Thoracic aorta (tissue), 2 donors: Measurements from ENCODE around the gene SUZ12. TPM values are rescaled to one million over a fixed set of nuclear protein-coding genes. Genes with fewer than 3 reads are reported as not detected.
"Not testable (repeated sequence)": the region's sequence is repeated elsewhere in the genome, so short reads cannot be mapped to it uniquely, and the experiment has no call there.

Experiments used
- ATAC-seq: fragments of 150-250 bp; one replicate; pipeline ENCODE4 v1.8.0; 2017; ENCODE audit warnings: low read depth; ENCODE audit not compliant: insufficient number of reproducible peaks, low FRiP score
- DNase-seq: peaks from one replicate; pipeline ENCODE4 v3.0.0-alpha.2; 2020; ENCODE audit warnings: low spot score
- H3K27ac ChIP-seq, 2 donors: fragments of 200-600 bp; sonication (generic); 1 replicate in 1 of 2; 2 replicates in 1 of 2; pipeline ENCODE4 v1.5.1; 2016; ENCODE audit warnings: mild to moderate bottlenecking in 2 of 2, moderate library complexity in 2 of 2
- H3K27me3 ChIP-seq: fragments of 200-600 bp; sonication (generic); replicated peaks from 2 replicates; pipeline ENCODE4 v1.6.0; 2016; ENCODE audit warnings: mild to moderate bottlenecking; ENCODE audit not compliant: insufficient read depth
- H3K36me3 ChIP-seq: fragments of 200-600 bp; sonication (generic); one replicate; pipeline ENCODE4 v1.5.1; 2016
- H3K4me1 ChIP-seq, 2 donors: fragments of 200-600 bp; sonication (generic); 1 replicate in 1 of 2; 2 replicates in 1 of 2; pipeline versions ENCODE4 v1.5.1 to v1.6.0; 2016; ENCODE audit warnings: low read depth in 2 of 2, mild to moderate bottlenecking in 1 of 2; ENCODE audit not compliant: control insufficient read depth in 1 of 2
- H3K4me3 ChIP-seq: fragments of 200-600 bp; sonication (generic); 2 replicates; pipeline ENCODE4 v1.5.1; 2016; ENCODE audit warnings: mild to moderate bottlenecking
- H3K9me3 ChIP-seq: fragments of 200-600 bp; sonication (generic); 2 replicates; pipeline ENCODE4 v1.5.1; 2016
- total RNA-seq, 2 donors: library from RNA; depleted of rRNA; stranded (reverse); fragments of >200 nt; gene quantifications; one replicate each; pipeline versions ENCODE4 v1.1.0 to v1.2.3, GENCODE V29; 2016
- TF ChIP-seq, protein P1 (sequence below): fragments of 200-600 bp; sonication (generic); IDR thresholded peaks from one replicate; pipeline ENCODE4 v1.5.1; 2019; ENCODE audit warnings: antibody characterized with exemption

Gene SUZ12
- total RNA-seq, 2 donors from 2014 or later: 14.4 to 26.0 TPM

DNA sequence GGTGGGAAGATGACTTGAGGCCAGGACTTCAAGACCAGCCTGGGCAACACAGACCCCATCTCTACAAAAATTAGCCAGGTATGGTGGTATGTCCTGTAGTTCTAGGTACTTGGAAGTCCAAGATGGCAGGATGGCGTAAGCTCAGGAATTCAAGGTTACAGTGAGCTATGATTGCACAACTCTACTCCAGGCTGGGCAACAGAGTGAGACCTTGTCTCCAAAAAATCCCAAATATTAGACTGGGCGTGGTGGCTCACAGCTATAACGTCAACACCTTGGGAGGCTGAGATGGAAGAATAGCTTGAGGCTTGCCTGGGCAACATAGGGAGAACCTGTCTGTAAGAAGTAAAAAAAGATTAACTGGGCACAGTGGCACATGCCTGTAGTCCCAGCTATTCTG is 30.8 kb downstream of the SUZ12 start:
- DNase-seq (no peak), ATAC-seq (no peak)
- Histone ChIP-seq H3K27me3 (no peaks in the 10 kb centered on the region), H3K27ac (no peak overlapping the region), H3K4me3 (no peak overlapping the region), H3K4me1 (no peaks in the 10 kb centered on the region), H3K9me3 (no peaks in the 10 kb centered on the region), H3K36me3 (peaks cover 21% of the 10 kb centered on the region)
- TF ChIP-seq, protein P1, sequence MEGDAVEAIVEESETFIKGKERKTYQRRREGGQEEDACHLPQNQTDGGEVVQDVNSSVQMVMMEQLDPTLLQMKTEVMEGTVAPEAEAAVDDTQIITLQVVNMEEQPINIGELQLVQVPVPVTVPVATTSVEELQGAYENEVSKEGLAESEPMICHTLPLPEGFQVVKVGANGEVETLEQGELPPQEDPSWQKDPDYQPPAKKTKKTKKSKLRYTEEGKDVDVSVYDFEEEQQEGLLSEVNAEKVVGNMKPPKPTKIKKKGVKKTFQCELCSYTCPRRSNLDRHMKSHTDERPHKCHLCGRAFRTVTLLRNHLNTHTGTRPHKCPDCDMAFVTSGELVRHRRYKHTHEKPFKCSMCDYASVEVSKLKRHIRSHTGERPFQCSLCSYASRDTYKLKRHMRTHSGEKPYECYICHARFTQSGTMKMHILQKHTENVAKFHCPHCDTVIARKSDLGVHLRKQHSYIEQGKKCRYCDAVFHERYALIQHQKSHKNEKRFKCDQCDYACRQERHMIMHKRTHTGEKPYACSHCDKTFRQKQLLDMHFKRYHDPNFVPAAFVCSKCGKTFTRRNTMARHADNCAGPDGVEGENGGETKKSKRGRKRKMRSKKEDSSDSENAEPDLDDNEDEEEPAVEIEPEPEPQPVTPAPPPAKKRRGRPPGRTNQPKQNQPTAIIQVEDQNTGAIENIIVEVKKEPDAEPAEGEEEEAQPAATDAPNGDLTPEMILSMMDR: no peak

DNA sequence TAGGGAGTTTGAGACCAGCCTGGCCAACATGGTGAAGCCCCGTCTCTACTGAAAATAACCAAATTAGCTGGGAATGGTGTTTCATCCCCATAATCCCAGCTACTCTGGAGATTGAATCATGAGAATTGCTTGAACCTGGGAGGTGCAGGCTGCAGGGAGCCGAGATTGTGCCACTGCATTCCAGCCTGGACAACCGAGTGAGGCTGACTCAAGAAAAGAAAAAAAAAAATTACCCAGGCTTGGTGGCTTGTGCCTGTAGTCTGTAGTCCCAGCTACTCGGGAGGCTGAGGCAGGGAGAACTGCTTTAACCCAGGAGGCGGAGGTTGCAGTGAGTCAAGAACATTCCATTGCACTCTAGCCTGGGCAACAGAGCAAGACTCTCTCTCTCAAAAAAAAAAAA is 33.6 kb downstream of the SUZ12 start:
- not testable (repeated sequence) for H3K9me3 ChIP-seq, H3K4me1 ChIP-seq, H3K4me3 ChIP-seq, ATAC-seq, H3K27ac ChIP-seq, DNase-seq, H3K27me3 ChIP-seq
- H3K36me3 ChIP-seq: peaks cover 11% of the 10 kb centered on the region

DNA sequence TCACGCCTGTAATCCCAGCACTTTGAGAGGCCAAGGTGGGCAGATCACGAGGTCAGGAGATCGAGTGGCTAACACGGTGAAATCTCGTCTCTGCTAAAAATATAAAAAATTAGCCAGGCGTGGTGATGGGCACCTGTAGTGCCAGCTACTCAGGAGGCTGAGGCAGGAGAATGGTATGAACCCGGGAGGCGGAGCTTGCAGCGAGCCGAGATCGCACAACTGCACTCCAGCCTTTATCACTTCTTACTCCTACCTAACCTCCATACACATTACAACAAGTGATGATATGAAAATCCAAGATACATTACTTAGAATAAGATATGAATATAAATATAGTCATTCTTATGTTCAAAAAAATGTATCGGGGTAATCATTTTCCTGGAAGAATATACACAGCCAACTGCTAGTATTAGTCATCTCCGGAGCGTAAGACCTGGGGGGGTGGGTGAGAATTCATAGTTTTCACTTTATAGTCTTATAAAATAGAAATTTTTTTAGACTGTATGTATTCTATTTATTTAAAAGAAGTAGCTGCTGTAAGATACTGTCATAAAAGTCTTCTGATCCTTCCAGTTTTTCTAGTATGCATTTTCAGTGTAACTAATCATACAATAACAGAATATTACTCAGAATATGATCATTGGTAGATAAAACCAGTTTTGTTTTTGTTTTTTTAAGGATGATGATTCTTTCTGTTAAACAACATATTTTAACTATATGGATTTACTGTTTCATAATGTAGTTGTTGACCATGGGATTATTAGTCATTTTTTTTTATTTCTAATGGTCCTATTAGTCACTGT is 37.7 kb downstream of the SUZ12 start:
- H3K27me3 ChIP-seq, H3K4me3 ChIP-seq, H3K9me3 ChIP-seq, H3K4me1 ChIP-seq, DNase-seq, ATAC-seq, H3K36me3 ChIP-seq, H3K27ac ChIP-seq: not testable (repeated sequence)

DNA sequence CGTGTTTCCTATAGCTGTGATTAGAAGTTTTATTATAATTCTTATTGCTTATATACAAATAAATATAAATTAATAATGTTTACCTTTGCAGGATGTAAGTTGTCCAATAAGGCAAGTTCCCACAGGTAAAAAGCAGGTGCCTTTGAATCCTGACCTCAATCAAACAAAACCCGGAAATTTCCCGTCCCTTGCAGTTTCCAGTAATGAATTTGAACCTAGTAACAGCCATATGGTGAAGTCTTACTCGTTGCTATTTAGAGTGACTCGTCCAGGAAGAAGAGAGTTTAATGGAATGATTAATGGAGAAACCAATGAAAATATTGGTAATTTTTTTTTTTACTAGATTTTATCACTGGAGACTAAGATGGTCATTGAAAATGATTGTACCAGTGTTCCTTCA is 38.6 kb downstream of the SUZ12 start:
- not testable (repeated sequence) for ATAC-seq, DNase-seq, H3K9me3 ChIP-seq, H3K27ac ChIP-seq, H3K36me3 ChIP-seq, H3K4me1 ChIP-seq, H3K4me3 ChIP-seq, H3K27me3 ChIP-seq

DNA sequence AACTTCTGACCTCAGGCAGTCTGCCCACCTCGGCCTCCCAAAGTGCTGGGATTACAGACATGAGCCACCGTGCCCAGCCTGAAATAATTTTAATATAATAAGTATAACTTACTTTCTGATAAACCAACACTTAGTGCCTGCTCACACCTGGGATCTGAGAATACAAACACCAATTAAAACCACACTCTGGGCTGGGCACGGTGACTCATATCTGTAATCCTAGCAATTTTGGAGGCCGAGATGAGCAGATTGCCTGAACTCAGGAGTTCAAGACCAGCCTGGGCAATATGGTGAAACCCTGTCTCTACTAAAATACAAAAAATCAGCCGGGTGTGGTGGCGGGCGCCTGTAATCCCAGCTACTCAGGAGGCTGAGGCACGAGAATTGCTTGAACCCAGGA is 55.0 kb downstream of the SUZ12 start:
- H3K27me3 ChIP-seq, ATAC-seq, H3K4me3 ChIP-seq, H3K9me3 ChIP-seq, H3K27ac ChIP-seq, DNase-seq, H3K4me1 ChIP-seq: not testable (repeated sequence)
- H3K36me3 ChIP-seq: peaks cover 49% of the 10 kb centered on the region

DNA sequence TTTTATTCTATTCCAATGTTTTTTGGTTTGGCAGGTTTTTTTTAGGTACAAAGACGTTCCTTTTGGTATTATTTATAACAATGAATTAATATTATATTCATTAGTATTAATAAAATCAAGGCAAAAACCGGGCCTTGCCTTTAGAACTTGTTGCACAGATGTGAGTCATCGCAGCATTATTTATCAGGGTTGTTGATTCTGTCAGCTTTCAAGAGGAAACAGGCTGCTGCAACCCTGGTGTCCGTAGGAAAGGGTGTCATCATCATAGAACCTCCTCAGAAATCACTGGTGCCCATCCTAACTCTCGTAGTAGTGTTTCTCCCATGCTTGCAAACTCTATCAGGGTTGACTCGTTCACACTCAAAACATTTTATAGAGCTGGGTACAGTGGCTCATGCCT is 60.2 kb downstream of the SUZ12 start:
- no peaks in the 10 kb centered on the region for H3K27me3 ChIP-seq
- H3K9me3 ChIP-seq: no peaks in the 10 kb centered on the region
- ATAC-seq (no peak), DNase-seq (no peak)
- TF ChIP-seq, protein P1: no peak
- no peak overlapping the region for H3K4me3 ChIP-seq
- no peak overlapping the region for H3K27ac ChIP-seq
- no peaks in the 10 kb centered on the region for H3K4me1 ChIP-seq
- H3K36me3 ChIP-seq: peaks cover 35% of the 10 kb centered on the region

DNA sequence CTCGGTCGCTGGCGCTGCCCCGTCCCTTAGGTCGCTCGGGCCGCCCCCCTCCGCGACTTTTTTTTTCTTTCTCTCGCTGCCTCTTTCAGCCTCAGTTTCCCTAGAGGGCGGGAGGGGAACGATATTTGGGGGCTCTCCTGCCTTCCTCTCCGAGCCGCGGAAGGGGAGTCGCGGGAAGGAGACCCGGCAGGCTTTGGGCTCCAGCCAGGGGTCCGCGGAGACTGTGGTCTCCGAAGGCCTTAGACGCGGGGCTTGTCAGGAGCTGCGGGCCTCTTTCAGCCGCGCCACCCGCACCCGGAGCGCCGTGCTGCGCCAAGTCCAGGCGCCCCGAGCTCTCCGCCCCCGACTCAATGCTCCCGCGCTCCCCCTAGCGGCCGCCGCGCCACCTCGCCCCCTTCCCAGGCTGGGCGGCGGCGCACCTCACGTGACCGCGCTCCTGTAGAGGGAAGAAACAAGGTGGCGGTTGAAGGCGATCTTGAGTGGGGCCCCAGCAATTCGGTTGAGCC is 70.2 kb downstream of the SUZ12 start, which contains the start of gene LRRC37B:
Gene LRRC37B (plus strand): TSS at position 427 of the 506 bp plus-strand sequence. CDS start 14,010 bp downstream, outside the sequence.
- peak within 1 kb of the TSS; percentile 34 to 59 for H3K27ac ChIP-seq
- H3K36me3 ChIP-seq: no peaks in the 10 kb centered on the region
- H3K4me3 ChIP-seq: peak within 1 kb of the TSS; percentile 98
- TF ChIP-seq, protein P1: peak; percentile 97
- no peaks in the 10 kb centered on the region for H3K9me3 ChIP-seq
- H3K27me3 ChIP-seq: no peaks in the 10 kb centered on the region
- H3K4me1 ChIP-seq: peaks cover 20 to 21% of the 10 kb centered on the region in 2 donors
- DNase-seq (peak; percentile 51), ATAC-seq (peak; percentile 92)
